B cell (primary cell): ENCODE measurements around the gene XYLT1.

Source experiments
- CTCF ChIP-seq: fragments of 200-600 bp; IDR thresholded peaks from one replicate; pipeline ENCODE4 v1.8.0; 2022; ENCODE audit warnings: antibody characterized with exemption, mild to moderate bottlenecking
- EZH2 ChIP-seq: IDR thresholded peaks from 2 replicates; pipeline ENCODE4 v1.6.1; 2012; ENCODE audit warnings: borderline replicate concordance, low read depth, mild to moderate bottlenecking, moderate library complexity, low read length; ENCODE audit not compliant: insufficient read depth, poor library complexity, severe bottlenecking

GRCh38 chr16:17176199-17176598 is 294.6 kb downstream of the XYLT1 start:
- no peak for TF ChIP-seq CTCF
- TF ChIP-seq EZH2, result no peak
